Right lung (tissue), 5 donors: Measurements from ENCODE around the gene DCC. TPM values are rescaled to one million over a fixed set of nuclear protein-coding genes. Genes with fewer than 3 reads are reported as not detected.

Source experiments
- DNase-seq, 2 donors: peaks; one replicate each; pipeline ENCODE4 v3.0.0-alpha.2; 2013
- polyA plus RNA-seq, 5 donors: library from polyadenylated mRNA; unstranded; fragments of 120-200 nt; gene quantifications; one replicate each; pipeline versions ENCODE4 v1.2.1 to v1.2.3, GENCODE V29; 2013; ENCODE audit warnings: inconsistent platforms in 1 of 5, low replicate concordance in 1 of 5; ENCODE audit not compliant: insufficient read length in 5 of 5, insufficient read depth in 1 of 5

The DCC gene
- polyA plus RNA-seq, 5 donors: 0.92 to 4.5 (median 2.5) TPM

- DNase-seq: no peak
These were observed 83.1 kb downstream of the DCC start for GRCh38 chr18:52422985-52423601.

DNA sequence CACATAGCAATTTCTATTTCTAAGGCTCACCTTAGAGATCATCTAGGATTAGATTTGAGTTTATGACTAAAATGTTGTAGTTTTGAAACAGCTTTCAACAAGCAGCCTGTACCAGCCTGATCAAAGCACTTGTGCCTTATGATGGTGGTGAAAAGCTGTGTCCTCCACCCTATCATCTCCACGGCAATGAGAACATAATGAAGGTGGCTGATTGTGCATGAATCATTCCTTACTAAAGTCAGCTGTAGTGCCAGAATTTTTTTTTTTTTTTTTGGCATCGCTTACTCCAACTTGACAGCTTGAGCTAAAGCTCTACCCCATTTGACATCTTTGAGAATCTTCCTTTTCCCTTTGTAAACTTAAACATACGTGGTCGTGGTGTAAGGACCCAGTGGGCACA, 86.0 kb downstream of the DCC start:
- no peak for DNase-seq

DNA sequence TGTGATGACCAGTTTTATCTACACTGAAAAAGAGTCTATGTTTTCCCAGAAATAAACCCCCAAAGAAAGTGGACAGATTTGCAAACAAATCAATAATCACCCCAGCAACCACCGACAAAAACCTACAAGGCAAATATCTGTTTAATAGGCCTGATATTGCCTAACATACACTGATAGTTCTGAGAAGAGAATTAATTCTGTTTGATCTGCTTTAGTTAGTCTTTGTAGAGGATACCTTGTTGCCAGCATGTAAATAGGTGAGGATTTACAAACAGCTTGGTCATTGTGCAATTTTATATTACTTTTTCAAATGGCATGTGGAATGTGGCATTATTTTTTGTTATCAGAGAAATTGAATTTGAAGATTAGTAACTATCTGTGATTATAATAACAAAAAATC, 86.5 kb downstream of the DCC start:
- no peak for DNase-seq

GRCh38 chr18:52427521-52428175, 87.7 kb downstream of the DCC start:
- DNase-seq: no peak

- DNase-seq: no peak
These were observed 91.7 kb downstream of the DCC start for GRCh38 chr18:52431683-52432082.

GRCh38 chr18:52433797-52434196, 93.8 kb downstream of the DCC start:
- no peak for DNase-seq

DNA sequence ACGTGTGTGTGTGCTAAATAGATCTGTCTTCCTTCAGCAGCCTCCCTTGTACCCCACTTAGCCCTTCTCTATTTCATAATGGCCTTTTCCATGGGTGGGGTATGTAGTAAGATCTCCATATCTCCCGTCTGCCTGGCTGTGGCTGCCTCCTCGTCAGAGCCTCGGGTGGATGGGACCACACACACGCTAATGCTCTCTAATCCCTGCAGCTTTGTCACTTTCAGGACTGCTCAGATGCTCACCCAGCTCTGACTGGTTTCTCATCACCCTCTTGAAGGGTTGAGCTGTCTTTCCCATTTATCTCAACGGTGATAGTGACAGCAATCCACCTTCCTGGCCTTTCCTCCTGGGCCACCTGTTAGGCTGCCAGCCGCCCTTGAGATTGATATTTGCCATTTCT, 95.3 kb downstream of the DCC start:
- DNase-seq: no peak

- DNase-seq: peak; percentile 1 to 10
These were observed 97.2 kb downstream of the DCC start for GRCh38 chr18:52437161-52437560.

DNA sequence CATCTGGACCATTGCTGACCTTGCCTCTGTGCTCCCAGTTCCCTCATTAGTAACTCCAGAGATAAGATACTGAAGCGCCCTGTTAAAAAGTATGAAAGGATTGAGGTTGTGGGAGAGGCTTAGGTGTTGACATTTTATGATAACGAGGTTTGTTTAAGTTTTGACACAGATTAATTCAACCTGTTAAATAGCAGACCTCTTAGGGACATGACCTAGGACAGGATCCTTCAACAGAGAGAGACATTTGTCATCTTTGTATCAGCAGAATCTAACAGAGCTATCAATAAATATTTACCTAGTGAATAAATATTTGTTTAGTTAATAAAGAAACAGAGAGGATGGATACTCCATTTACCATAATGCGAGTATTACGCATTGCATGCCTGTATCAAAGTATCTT, 99.5 kb downstream of the DCC start:
- DNase-seq: no peak

DNA sequence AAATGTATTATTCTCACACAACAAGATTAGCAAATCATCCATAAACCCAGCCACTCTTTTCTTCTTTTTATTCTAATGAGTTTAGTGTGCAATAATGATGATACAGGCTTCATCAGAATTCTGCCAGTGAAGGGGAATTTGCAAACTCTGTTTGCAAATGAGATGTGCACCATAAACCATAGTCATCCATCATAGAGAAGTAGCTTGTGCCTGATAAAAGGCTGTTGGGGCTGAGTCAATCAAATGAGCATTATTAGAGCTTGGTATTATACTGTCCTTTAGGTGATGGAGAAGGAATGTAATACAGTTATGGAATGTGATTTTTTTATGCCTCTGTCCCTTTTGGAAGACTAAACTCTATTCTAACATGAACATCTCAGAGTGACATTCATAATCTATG, 101.8 kb downstream of the DCC start:
- DNase-seq: no peak

DNA sequence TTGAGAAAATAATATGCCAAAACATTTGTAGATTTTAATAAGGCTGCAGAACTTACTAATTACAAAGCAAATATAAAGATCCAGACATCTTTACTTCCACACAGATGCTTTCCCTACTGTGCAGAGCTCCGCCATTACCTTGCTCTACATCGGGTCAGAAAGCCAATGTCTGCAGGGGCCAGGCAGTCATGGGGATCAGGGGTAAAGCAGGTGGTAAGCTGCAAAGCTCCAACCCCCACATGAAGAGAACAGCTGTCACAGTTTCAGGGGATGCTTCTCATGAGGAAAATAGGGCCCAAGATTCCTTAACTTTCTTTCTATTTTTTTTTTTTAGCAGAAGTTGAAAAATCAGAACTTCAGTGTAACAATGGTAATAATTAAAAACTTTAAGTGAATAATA, 102.7 kb downstream of the DCC start:
- no peak for DNase-seq

- DNase-seq: no peak
These were observed 111.3 kb downstream of the DCC start for GRCh38 chr18:52451256-52451655.

GRCh38 chr18:52451851-52452250, 111.9 kb downstream of the DCC start:
- no peak for DNase-seq

GRCh38 chr18:52452427-52452826, 112.4 kb downstream of the DCC start:
- DNase-seq: no peak

DNA sequence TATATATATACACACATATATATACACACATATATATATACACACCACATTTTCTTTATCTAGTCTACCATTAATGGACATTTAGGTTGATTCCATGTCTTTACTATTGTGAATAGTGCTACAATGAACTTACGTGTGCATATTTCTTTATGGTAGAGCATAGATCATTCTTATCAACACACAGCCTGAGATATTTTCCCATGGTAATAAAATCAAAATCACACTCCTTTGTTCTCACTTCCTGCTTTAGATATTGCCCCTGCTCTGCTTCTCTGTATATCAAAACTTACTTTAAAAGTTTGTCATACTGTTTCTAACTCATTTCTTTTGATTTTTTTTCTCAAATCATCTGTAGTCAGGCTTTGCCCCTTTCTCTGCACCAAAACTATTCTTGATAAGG, 119.9 kb downstream of the DCC start:
- no peak for DNase-seq

DNA sequence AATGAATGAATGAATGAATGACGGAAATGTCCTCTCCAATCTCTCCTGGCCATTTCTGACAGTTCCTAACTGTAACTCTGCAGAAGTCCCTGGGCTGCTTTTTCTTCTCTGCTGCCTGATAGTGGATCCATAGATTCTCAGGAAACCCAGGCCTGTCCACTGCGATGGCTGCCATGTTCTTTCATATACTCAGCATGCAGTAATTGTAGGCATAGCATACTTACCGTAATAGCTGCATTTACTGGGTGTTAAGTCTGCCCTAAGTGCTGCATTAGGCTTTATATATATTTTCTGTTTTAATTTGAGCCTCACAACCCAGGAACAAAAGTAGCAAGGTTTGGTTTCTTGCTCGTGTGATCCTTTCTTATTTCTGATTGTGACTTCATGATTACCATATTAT, 122.9 kb downstream of the DCC start:
- DNase-seq: no peak

DNA sequence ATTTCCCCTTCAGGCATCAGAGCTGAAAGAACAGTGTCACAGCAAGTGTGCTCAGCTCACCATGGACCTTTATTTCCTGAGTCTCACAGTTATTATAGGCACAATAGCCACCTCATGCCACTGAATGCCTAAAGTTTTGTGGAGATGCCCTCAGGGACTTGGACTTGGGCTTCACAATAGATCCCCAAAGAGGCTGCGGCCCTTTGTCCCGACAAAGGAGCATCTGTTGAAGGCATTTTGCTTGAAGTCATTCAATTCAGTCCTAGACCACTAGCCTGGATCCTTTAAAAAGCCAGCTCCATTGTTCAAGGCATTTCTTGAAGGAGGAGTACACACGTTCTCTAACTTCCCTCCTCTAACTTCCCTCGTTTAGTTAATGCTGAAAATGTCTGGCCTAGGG, 125.4 kb downstream of the DCC start:
- DNase-seq: no peak

DNA sequence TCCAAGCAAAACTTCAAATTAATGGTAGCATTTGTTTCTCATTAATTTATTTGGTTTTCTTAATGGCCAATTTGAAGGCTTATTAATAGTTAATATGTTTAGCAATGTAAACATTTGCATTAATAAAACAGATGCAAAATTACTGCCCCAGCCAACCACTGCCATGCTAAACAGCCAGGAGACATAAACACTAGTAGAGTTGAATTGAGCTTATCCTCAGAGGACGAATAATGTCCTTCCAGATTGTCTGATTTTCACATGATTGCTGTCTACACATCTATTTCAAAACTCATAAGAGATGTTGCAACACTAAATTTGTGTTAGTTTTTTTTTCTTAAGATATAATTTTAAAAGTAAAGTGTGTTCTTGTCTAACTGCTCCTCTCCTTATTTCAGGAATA, 128.5 kb downstream of the DCC start:
- peak in 1 of 2 donors; percentile 36 for DNase-seq

GRCh38 chr18:52475325-52475724, 135.3 kb downstream of the DCC start:
- no peak for DNase-seq

DNA sequence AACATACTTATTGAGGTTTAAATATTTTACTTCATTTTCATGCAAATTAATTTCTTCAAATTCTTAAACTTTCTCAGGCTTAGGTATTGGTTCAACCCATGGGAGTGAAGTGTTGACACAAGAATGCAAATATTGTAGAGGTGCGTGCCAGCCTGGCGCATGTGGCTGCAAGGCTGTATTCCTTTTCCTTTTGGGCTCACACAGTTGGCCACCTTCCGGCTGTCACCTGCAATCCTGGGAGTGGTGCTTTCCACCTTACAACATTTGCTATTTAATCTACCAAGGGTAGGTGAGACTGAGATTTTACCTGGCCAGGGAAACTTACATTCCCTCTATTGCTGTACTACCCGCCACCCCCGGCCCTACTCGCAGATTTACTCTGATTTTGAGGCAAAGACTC, 141.1 kb downstream of the DCC start:
- DNase-seq: no peak

GRCh38 chr18:52484977-52485376, 145.0 kb downstream of the DCC start:
- DNase-seq: no peak

DNA sequence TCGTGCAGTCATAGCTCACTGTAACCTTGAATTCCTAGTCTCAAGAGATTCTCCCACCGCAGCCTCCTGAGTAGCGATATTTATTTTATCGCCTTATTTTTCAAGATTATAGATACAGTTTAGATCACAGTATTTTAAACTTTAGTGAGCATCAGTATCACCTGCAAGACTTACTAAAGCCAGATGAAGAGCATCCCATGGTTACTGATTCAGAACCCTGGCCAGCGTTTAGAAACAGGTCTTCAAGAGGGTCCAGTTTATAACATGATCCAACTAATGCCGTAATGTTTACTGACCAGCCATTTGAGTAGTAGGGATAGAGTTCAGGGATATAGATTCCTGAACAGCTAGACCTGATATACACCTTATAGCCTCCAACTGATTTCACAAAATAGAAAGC, 146.1 kb downstream of the DCC start:
- DNase-seq: no peak

DNA sequence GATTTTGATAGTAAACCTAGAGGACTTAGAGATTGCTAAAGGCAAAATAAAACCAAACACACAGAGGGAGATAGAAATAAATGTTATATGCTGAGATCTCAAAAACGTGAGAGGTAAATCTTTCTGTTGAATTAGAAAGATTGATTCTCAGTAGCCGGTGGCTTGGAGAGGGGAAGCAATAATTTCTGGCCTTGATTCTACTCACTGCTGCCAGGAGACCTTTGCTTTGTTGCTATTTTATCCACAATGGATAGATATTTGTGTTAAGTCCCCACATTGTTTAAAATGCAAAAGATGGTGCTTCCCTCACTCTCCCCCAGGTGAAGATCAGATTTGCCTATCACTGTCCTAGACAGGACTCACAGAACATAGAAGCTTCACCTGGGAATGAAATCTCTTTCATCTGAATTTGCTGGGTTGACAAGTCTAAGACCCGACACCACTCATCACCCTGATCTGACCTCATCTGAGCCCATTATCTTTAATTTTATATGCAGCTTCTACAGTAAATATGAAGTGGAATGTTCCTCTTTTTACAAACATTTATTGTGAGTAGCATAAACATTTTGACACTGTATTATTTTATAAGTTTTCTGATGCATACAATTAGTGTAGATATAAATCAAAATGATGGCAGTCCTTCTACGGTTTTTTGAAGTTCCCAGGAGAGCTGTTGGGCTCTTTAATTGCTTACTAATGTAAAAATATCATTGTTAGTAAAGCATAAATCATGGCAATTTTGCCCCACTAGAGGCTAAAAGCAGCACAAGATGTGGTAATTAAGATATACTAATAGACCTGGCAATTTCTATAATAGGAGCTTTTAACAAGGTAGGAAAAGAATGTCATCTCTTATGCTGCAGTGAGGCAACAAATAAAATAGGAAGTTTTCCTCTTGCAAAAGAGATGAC, 149.7 kb downstream of the DCC start:
- no peak for DNase-seq
